IMR-90 (cell line): ENCODE results near the gene DCDC2. TPM values are rescaled to one million over a fixed set of nuclear protein-coding genes. Genes with fewer than 3 reads are reported as not detected.
"Not testable (repeated sequence)": the region's sequence is repeated elsewhere in the genome, so short reads cannot be mapped to it uniquely, and the experiment has no call there.

ENCODE experiments used
- ATAC-seq: fragments of 200-7000 bp; cut with Tn5 transposase; 2 replicates; pipeline ENCODE4 v1.9.1; 2020; ENCODE audit warnings: low read depth, mild to moderate bottlenecking, moderate library complexity
- BruUV-seq: library from RNA; stranded (reverse); fragments of 400-500 nt; replicated peaks from 2 replicates; lab custom pipeline; 2021; lab: Mats Ljungman, UMichigan
- CTCF ChIA-PET: fragments of 300-600 bp; formaldehyde crosslinking; extraction: SDS; loops from one replicate; lab custom pipeline; 2021; ENCODE audit warnings: antibody characterized with exemption; lab: Yijun Ruan, JAX
- POLR2A ChIA-PET: fragments of 300-600 bp; sonication (Branson Sonifier 250); formaldehyde crosslinking; loops from one replicate; lab custom pipeline; 2022; ENCODE audit warnings: antibody characterized with exemption; ENCODE audit not compliant: unreplicated experiment; lab: Charles Lee
- DNase-seq: peaks from one replicate; pipeline ENCODE4 v3.0.0; 2013
- H2AFZ ChIP-seq: replicated peaks from 2 replicates; pipeline ENCODE3; 2013; ENCODE audit warnings: low read length, mild to moderate bottlenecking; ENCODE audit not compliant: poor library complexity
- H2AK5ac ChIP-seq: 2 replicates; pipeline ENCODE4 v1.6.1; 2013; ENCODE audit warnings: low read depth, low read length, inconsistent platforms
- H2AK9ac ChIP-seq: replicated peaks from 2 replicates; pipeline ENCODE3; 2013; ENCODE audit warnings: mild to moderate bottlenecking, low read depth, low read length, moderate library complexity; ENCODE audit not compliant: poor library complexity
- H2BK120ac ChIP-seq: 2 replicates; pipeline ENCODE4 v1.6.1; 2013; ENCODE audit warnings: low read depth, low read length, inconsistent platforms
- H2BK15ac ChIP-seq: 3 replicates; pipeline ENCODE4 v1.6.1; 2013; ENCODE audit warnings: low read depth, low read length, inconsistent platforms
- H2BK20ac ChIP-seq: 2 replicates; pipeline ENCODE4 v1.6.1; 2013; ENCODE audit warnings: low read depth, mild to moderate bottlenecking, inconsistent platforms, low read length, moderate library complexity
- H2BK5ac ChIP-seq: 2 replicates; pipeline ENCODE4 v1.6.1; 2013; ENCODE audit warnings: mild to moderate bottlenecking, low read depth, low read length, inconsistent platforms; ENCODE audit not compliant: poor library complexity, severe bottlenecking
- H3K14ac ChIP-seq: replicated peaks from 2 replicates; pipeline ENCODE4 v1.6.1; 2013; ENCODE audit warnings: low read depth, low read length, inconsistent platforms
- H3K18ac ChIP-seq: 2 replicates; pipeline ENCODE4 v1.6.1; 2013; ENCODE audit warnings: low read depth, low read length, control low read depth
- H3K23ac ChIP-seq: 2 replicates; pipeline ENCODE4 v1.6.1; 2013; ENCODE audit warnings: low read depth, low read length, inconsistent platforms
- H3K27ac ChIP-seq: 2 replicates; pipeline ENCODE4 v1.5.1; 2013; ENCODE audit warnings: mild to moderate bottlenecking, control low read depth, low read length; ENCODE audit not compliant: insufficient read depth
- H3K27me3 ChIP-seq: 2 replicates; pipeline ENCODE4 v1.6.1; 2013; ENCODE audit warnings: low read length; ENCODE audit not compliant: control insufficient read depth, insufficient read depth
- H3K36me3 ChIP-seq: 2 replicates; pipeline ENCODE4 v1.6.1; 2013; ENCODE audit warnings: low read length, mixed read lengths; ENCODE audit not compliant: control insufficient read depth, insufficient read depth
- H3K4ac ChIP-seq: 2 replicates; pipeline ENCODE4 v1.6.1; 2013; ENCODE audit warnings: low read depth, low read length, inconsistent platforms
- H3K4me1 ChIP-seq: 2 replicates; pipeline ENCODE4 v1.6.1; 2013; ENCODE audit warnings: low read length, mixed read lengths; ENCODE audit not compliant: control insufficient read depth, insufficient read depth
- H3K4me2 ChIP-seq: 2 replicates; pipeline ENCODE4 v1.6.1; 2013; ENCODE audit warnings: low read depth, mild to moderate bottlenecking, control low read depth, low read length, moderate library complexity
- H3K4me3 ChIP-seq: 2 replicates; pipeline ENCODE4 v1.5.1; 2013; ENCODE audit warnings: low read depth, mild to moderate bottlenecking, control low read depth, low read length, moderate library complexity; ENCODE audit not compliant: insufficient read depth
- H3K56ac ChIP-seq: 2 replicates; pipeline ENCODE4 v1.6.1; 2013; ENCODE audit warnings: low read length, inconsistent platforms; ENCODE audit not compliant: insufficient read depth; ENCODE audit errors: extremely low read depth
- H3K79me1 ChIP-seq, 2 experiments: 2 replicates each; pipeline ENCODE4 v1.6.1; 2013; ENCODE audit warnings: low read length in 2 of 2, inconsistent platforms in 1 of 2, low read depth in 1 of 2
- H3K9ac ChIP-seq: 2 replicates; pipeline ENCODE4 v1.6.1; 2013; ENCODE audit warnings: low read depth, low read length, control low read depth
- H3K9me1 ChIP-seq: 2 replicates; pipeline ENCODE4 v1.6.1; 2013; ENCODE audit warnings: low read length, inconsistent platforms; ENCODE audit not compliant: insufficient read depth
- H3K9me3 ChIP-seq: 2 replicates; pipeline ENCODE4 v1.6.1; 2013; ENCODE audit warnings: low read length; ENCODE audit not compliant: control insufficient read depth, insufficient read depth
- H4K20me1 ChIP-seq: 2 replicates; pipeline ENCODE4 v1.6.1; 2013; ENCODE audit warnings: low read length, inconsistent platforms; ENCODE audit not compliant: insufficient read depth
- H4K5ac ChIP-seq: 2 replicates; pipeline ENCODE4 v1.6.1; 2013; ENCODE audit warnings: mild to moderate bottlenecking, low read depth, low read length, control low read depth
- H4K8ac ChIP-seq, 2 experiments: 2 replicates each; pipeline ENCODE4 v1.6.1; 2013; ENCODE audit warnings: low read depth in 2 of 2, low read length in 2 of 2, control low read depth in 1 of 2, inconsistent platforms in 1 of 2
- H4K91ac ChIP-seq: 2 replicates; pipeline ENCODE4 v1.6.1; 2013; ENCODE audit warnings: low read depth, low read length, inconsistent platforms; ENCODE audit not compliant: insufficient read depth
- WGBS, 2 experiments: methylation state at CpG; one replicate each; pipeline versions ENCODE4 v1.1.5 to v1.1.7; 2013; ENCODE audit warnings: missing lambda C conversion rate in 2 of 2; ENCODE audit not compliant: insufficient read length in 1 of 2; ENCODE audit errors: extremely low coverage in 2 of 2; 5-methylcytosine and 5-hydroxymethylcytosine counted together
- dilution Hi-C: fragments of 300-500 bp; cut with HindIII; formaldehyde crosslinking; loops from one replicate; pipeline ENCODE4 v1.14.3; 2018; ENCODE audit warnings: low sequenced_read_pairs; ENCODE audit not compliant: unreplicated experiment
- in situ Hi-C: fragments of 300-500 bp; cut with MboI; formaldehyde crosslinking; loops from 3 replicates; pipeline ENCODE4 v1.14.3; 2019; ENCODE audit warnings: low sequenced_read_pairs, inconsistent platforms, mixed read lengths
- intact Hi-C: fragments of 100-400 bp; cut with micrococcal nuclease; formaldehyde crosslinking; loops from 2 replicates; pipeline ENCODE4 v1.10.0; 2022
- polyA plus RNA-seq, 3 experiments: library from polyadenylated mRNA; depleted of rRNA; stranded (reverse); fragments of >200 nt; gene quantifications; 2 replicates each; pipeline ENCODE4 v1.2.3, GENCODE V29; 2012; ENCODE audit warnings: low replicate concordance in 1 of 3
- total RNA-seq: library from RNA; depleted of rRNA; stranded (reverse); fragments of >200 nt; gene quantifications from 2 replicates; pipeline ENCODE4 v1.2.3, GENCODE V29; 2012

DCDC2 gene
- total and polyA plus RNA-seq, 2 of the 4 experiments (the other 2 are of a cell fraction): not detected

DNA sequence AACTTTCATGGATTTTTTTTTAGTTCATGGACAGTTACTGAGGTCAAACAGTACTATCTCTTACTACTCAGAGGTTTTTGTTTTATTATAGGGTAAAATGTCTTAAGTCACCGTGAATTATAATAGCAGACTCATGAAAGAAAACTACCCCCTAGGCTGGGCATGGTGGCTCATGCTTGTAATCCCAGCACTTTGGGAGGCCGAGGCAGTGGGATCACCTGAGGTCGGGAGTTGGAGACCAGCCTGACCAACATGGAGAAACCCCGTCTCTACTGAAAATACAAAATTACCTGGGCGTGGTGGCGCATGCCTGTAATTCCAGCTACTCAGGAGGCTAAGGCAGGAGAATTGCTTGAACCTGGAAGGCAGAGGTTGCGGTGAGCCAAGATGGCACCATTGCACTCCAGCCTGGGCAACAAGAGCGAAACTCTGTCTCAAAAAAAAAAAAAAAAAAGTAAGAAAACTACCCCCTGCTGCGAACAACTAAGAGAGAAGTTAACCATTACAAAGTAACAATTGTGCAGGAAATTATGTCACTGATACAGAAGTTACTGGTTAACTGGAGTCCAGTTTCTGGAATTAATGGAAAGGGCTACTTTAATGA is 25.1 kb upstream of the DCDC2 start:
- H3K4me2 ChIP-seq, DNase-seq, H4K91ac ChIP-seq, H3K4me3 ChIP-seq, H2AFZ ChIP-seq, H2BK120ac ChIP-seq, H3K9me1 ChIP-seq, CTCF ChIA-PET, H3K9me3 ChIP-seq, H4K5ac ChIP-seq, H3K4ac ChIP-seq, dilution Hi-C loops, in situ Hi-C loops, H2BK20ac ChIP-seq, POLR2A ChIA-PET, ATAC-seq, H3K56ac ChIP-seq, H3K9ac ChIP-seq, H3K23ac ChIP-seq, H4K8ac ChIP-seq, H3K4me1 ChIP-seq, H4K20me1 ChIP-seq, H3K36me3 ChIP-seq, H3K14ac ChIP-seq, H3K18ac ChIP-seq, H3K27me3 ChIP-seq, H2BK15ac ChIP-seq, H3K79me1 ChIP-seq, H2BK5ac ChIP-seq, BruUV-seq, intact Hi-C loops, H3K27ac ChIP-seq, H2AK5ac ChIP-seq, H2AK9ac ChIP-seq: not testable (repeated sequence)
- 70% methylated on average over 2 of the region's 9 CpGs; no CpG with 5 or more reads in 1 of the 2 experiments for WGBS, 2 experiments
